Ishikawa (cell line): Measurements from ENCODE around the gene NDUFA9.

Source experiments
- CREB1 ChIP-seq: IDR thresholded peaks from 2 replicates; pipeline ENCODE4 v1.6.1; 2012; ENCODE audit warnings: low read depth
- EP300 ChIP-seq: IDR thresholded peaks from 2 replicates; pipeline ENCODE4 v1.6.1; 2012; ENCODE audit warnings: borderline replicate concordance
- FOXM1 ChIP-seq: IDR thresholded peaks from 2 replicates; pipeline ENCODE4 v1.6.1; 2012; ENCODE audit warnings: low read depth, borderline replicate concordance
- NFIC ChIP-seq: IDR thresholded peaks from 2 replicates; pipeline ENCODE4 v1.6.1; 2012
- RAD21 ChIP-seq: IDR thresholded peaks from 2 replicates; pipeline ENCODE4 v1.6.1; 2012; ENCODE audit warnings: low read depth
- TAF1 ChIP-seq: IDR thresholded peaks from 2 replicates; pipeline ENCODE4 v1.6.1; 2012; ENCODE audit warnings: low read depth, mild to moderate bottlenecking
- TCF12 ChIP-seq: IDR thresholded peaks from 2 replicates; pipeline ENCODE4 v1.6.1; 2012; ENCODE audit warnings: low read depth
- USF1 ChIP-seq: IDR thresholded peaks from 2 replicates; pipeline ENCODE4 v1.6.1; 2012
- YY1 ChIP-seq: IDR thresholded peaks from 2 replicates; pipeline ENCODE4 v1.6.1; 2012; ENCODE audit warnings: low read depth
- TF ChIP-seq, protein P1 (sequence below): IDR thresholded peaks from 2 replicates; pipeline ENCODE4 v1.6.1; 2012; ENCODE audit warnings: low read depth, mild to moderate bottlenecking
- TF ChIP-seq, protein P2 (sequence below): IDR thresholded peaks from 2 replicates; pipeline ENCODE4 v1.6.1; 2012

DNA sequence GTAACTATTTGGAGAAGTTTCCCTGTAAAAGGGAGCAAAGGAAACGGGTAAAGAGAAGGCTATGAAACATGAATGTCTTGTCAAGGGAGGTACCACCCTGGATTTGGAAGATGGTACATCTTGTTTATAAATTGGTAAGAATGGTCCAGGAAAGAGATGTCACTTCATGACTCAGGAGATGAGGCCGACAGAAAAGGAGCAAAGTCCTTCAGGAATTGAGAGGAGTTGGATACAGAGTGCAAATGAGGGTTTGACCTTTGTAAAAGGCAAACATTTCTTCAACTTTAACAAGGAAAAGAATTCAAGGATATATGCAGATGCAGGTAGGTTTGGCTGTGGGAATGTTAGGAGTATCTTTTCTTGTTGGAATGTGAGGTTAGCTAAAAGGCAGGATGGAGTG, 30.8 kb downstream of the NDUFA9 start:
- TF ChIP-seq, protein P1, sequence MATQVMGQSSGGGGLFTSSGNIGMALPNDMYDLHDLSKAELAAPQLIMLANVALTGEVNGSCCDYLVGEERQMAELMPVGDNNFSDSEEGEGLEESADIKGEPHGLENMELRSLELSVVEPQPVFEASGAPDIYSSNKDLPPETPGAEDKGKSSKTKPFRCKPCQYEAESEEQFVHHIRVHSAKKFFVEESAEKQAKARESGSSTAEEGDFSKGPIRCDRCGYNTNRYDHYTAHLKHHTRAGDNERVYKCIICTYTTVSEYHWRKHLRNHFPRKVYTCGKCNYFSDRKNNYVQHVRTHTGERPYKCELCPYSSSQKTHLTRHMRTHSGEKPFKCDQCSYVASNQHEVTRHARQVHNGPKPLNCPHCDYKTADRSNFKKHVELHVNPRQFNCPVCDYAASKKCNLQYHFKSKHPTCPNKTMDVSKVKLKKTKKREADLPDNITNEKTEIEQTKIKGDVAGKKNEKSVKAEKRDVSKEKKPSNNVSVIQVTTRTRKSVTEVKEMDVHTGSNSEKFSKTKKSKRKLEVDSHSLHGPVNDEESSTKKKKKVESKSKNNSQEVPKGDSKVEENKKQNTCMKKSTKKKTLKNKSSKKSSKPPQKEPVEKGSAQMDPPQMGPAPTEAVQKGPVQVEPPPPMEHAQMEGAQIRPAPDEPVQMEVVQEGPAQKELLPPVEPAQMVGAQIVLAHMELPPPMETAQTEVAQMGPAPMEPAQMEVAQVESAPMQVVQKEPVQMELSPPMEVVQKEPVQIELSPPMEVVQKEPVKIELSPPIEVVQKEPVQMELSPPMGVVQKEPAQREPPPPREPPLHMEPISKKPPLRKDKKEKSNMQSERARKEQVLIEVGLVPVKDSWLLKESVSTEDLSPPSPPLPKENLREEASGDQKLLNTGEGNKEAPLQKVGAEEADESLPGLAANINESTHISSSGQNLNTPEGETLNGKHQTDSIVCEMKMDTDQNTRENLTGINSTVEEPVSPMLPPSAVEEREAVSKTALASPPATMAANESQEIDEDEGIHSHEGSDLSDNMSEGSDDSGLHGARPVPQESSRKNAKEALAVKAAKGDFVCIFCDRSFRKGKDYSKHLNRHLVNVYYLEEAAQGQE = no peak
- TF ChIP-seq FOXM1 = no peak
- no peak for TF ChIP-seq NFIC
- no peak for TF ChIP-seq RAD21
- no peak for TF ChIP-seq TCF12
- no peak for TF ChIP-seq TAF1
- no peak for TF ChIP-seq EP300
- TF ChIP-seq YY1 = no peak
- TF ChIP-seq, protein P2, sequence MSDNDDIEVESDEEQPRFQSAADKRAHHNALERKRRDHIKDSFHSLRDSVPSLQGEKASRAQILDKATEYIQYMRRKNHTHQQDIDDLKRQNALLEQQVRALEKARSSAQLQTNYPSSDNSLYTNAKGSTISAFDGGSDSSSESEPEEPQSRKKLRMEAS = no peak
- TF ChIP-seq CREB1 = no peak
- TF ChIP-seq USF1 = no peak
